Gastrocnemius medialis (tissue), 4 donors: ENCODE results near the gene KRTAP19-2.

Experiments
- CTCF ChIP-seq, 5 experiments: fragments of 450-650 bp in 3 of 5; fragments of 200-600 bp in 2 of 5; sonication (generic) in 2 of 5; IDR thresholded peaks in 4 of 5; conservative IDR thresholded peaks in 1 of 5; 1 replicate in 4 of 5; 2 replicates in 1 of 5; pipeline ENCODE4 v1.5.1; 2016 to 2019; ENCODE audit warnings: antibody characterized with exemption in 5 of 5, mild to moderate bottlenecking in 3 of 5, moderate library complexity in 3 of 5
- POLR2A ChIP-seq, 2 donors: fragments of 450-650 bp; IDR thresholded peaks; one replicate each; pipeline ENCODE4 v1.6.1; 2017; ENCODE audit warnings: antibody characterized with exemption in 2 of 2, mild to moderate bottlenecking in 2 of 2, moderate library complexity in 2 of 2

- TF ChIP-seq CTCF (IDR thresholded peaks at IDR 0.05 in 4 of 5, conservative IDR thresholded peaks at IDR 0.05 in 1 of 5) (no peak), POLR2A (IDR thresholded peaks at IDR 0.05) (no peak)
Measured at GRCh38 chr21:30463713-30464112, 23.5 kb downstream of the KRTAP19-2 start.
